Erythroblast (primary cell): Measurements from ENCODE around the gene ZNF438.

Experiments used
- GATA1 ChIP-seq: IDR thresholded peaks from 2 replicates; pipeline ENCODE4 v1.6.1; 2011; ENCODE audit warnings: low read depth, mild to moderate bottlenecking, control low read depth, low read length, moderate library complexity
- POLR2A ChIP-seq: IDR thresholded peaks from 2 replicates; pipeline ENCODE4 v1.6.1; 2011; ENCODE audit warnings: mild to moderate bottlenecking, low read length

DNA sequence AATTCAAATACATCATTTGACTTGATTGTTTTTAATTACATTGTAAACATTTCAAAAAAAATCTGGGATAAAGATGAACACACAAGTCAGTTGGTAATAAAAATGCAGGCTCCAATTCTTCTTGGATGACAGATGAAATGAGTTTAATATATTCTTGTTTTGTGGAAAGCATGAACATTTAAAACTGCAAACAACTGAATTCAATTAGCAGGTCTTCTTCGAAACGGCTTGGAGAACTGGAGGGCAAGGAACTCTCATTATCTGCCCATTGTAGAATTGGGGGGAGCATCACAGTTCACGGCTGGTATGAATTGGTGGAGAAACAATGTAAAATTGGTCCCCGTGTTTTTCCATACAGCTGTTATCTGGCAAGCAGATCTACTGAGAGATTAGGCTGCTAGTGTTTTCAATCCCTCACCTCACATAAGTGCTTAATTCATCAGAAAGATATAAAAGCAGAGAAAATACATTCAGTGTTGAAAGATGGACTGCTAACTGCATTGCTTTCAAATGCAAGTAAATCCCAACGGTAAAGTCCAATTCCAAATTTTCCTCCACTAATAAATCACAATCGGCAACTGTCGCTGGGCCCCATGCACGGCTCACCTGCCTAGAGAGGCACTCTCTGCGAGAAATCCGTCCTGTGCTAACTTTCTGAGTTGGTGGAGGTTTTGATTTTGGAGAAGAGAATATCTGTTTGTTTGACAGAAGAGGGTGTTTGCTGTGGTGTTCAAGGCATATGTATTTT, 199.5 kb downstream of the ZNF438 start:
- TF ChIP-seq POLR2A (no peak), GATA1 (no peak)
